IMR-90 (cell line): ENCODE measurements around the gene NPFF. TPM values are rescaled to one million over a fixed set of nuclear protein-coding genes. Genes with fewer than 3 reads are reported as not detected.

Experiments
- ATAC-seq: fragments of 200-7000 bp; cut with Tn5 transposase; 2 replicates; pipeline ENCODE4 v1.9.1; 2020; ENCODE audit warnings: low read depth, mild to moderate bottlenecking, moderate library complexity
- BruUV-seq: library from RNA; stranded (reverse); fragments of 400-500 nt; replicated peaks from 2 replicates; lab custom pipeline; 2021; lab: Mats Ljungman, UMichigan
- CTCF ChIA-PET: fragments of 300-600 bp; formaldehyde crosslinking; extraction: SDS; loops from one replicate; lab custom pipeline; 2021; ENCODE audit warnings: antibody characterized with exemption; lab: Yijun Ruan, JAX
- POLR2A ChIA-PET: fragments of 300-600 bp; sonication (Branson Sonifier 250); formaldehyde crosslinking; loops from one replicate; lab custom pipeline; 2022; ENCODE audit warnings: antibody characterized with exemption; ENCODE audit not compliant: unreplicated experiment; lab: Charles Lee
- DNase-seq: peaks from one replicate; pipeline ENCODE4 v3.0.0; 2013
- H2AFZ ChIP-seq: replicated peaks from 2 replicates; pipeline ENCODE3; 2013; ENCODE audit warnings: low read length, mild to moderate bottlenecking; ENCODE audit not compliant: poor library complexity
- H2AK5ac ChIP-seq: 2 replicates; pipeline ENCODE4 v1.6.1; 2013; ENCODE audit warnings: low read depth, low read length, inconsistent platforms
- H2AK9ac ChIP-seq: replicated peaks from 2 replicates; pipeline ENCODE3; 2013; ENCODE audit warnings: mild to moderate bottlenecking, low read depth, low read length, moderate library complexity; ENCODE audit not compliant: poor library complexity
- H2BK120ac ChIP-seq: 2 replicates; pipeline ENCODE4 v1.6.1; 2013; ENCODE audit warnings: low read depth, low read length, inconsistent platforms
- H2BK15ac ChIP-seq: 3 replicates; pipeline ENCODE4 v1.6.1; 2013; ENCODE audit warnings: low read depth, low read length, inconsistent platforms
- H2BK20ac ChIP-seq: 2 replicates; pipeline ENCODE4 v1.6.1; 2013; ENCODE audit warnings: low read depth, mild to moderate bottlenecking, inconsistent platforms, low read length, moderate library complexity
- H2BK5ac ChIP-seq: 2 replicates; pipeline ENCODE4 v1.6.1; 2013; ENCODE audit warnings: mild to moderate bottlenecking, low read depth, low read length, inconsistent platforms; ENCODE audit not compliant: poor library complexity, severe bottlenecking
- H3K14ac ChIP-seq: replicated peaks from 2 replicates; pipeline ENCODE4 v1.6.1; 2013; ENCODE audit warnings: low read depth, low read length, inconsistent platforms
- H3K18ac ChIP-seq: 2 replicates; pipeline ENCODE4 v1.6.1; 2013; ENCODE audit warnings: low read depth, low read length, control low read depth
- H3K23ac ChIP-seq: 2 replicates; pipeline ENCODE4 v1.6.1; 2013; ENCODE audit warnings: low read depth, low read length, inconsistent platforms
- H3K27ac ChIP-seq: 2 replicates; pipeline ENCODE4 v1.5.1; 2013; ENCODE audit warnings: mild to moderate bottlenecking, control low read depth, low read length; ENCODE audit not compliant: insufficient read depth
- H3K27me3 ChIP-seq: 2 replicates; pipeline ENCODE4 v1.6.1; 2013; ENCODE audit warnings: low read length; ENCODE audit not compliant: control insufficient read depth, insufficient read depth
- H3K36me3 ChIP-seq: 2 replicates; pipeline ENCODE4 v1.6.1; 2013; ENCODE audit warnings: low read length, mixed read lengths; ENCODE audit not compliant: control insufficient read depth, insufficient read depth
- H3K4ac ChIP-seq: 2 replicates; pipeline ENCODE4 v1.6.1; 2013; ENCODE audit warnings: low read depth, low read length, inconsistent platforms
- H3K4me1 ChIP-seq: 2 replicates; pipeline ENCODE4 v1.6.1; 2013; ENCODE audit warnings: low read length, mixed read lengths; ENCODE audit not compliant: control insufficient read depth, insufficient read depth
- H3K4me2 ChIP-seq: 2 replicates; pipeline ENCODE4 v1.6.1; 2013; ENCODE audit warnings: low read depth, mild to moderate bottlenecking, control low read depth, low read length, moderate library complexity
- H3K4me3 ChIP-seq: 2 replicates; pipeline ENCODE4 v1.5.1; 2013; ENCODE audit warnings: low read depth, mild to moderate bottlenecking, control low read depth, low read length, moderate library complexity; ENCODE audit not compliant: insufficient read depth
- H3K56ac ChIP-seq: 2 replicates; pipeline ENCODE4 v1.6.1; 2013; ENCODE audit warnings: low read length, inconsistent platforms; ENCODE audit not compliant: insufficient read depth; ENCODE audit errors: extremely low read depth
- H3K79me1 ChIP-seq, 2 experiments: 2 replicates each; pipeline ENCODE4 v1.6.1; 2013; ENCODE audit warnings: low read length in 2 of 2, inconsistent platforms in 1 of 2, low read depth in 1 of 2
- H3K9ac ChIP-seq: 2 replicates; pipeline ENCODE4 v1.6.1; 2013; ENCODE audit warnings: low read depth, low read length, control low read depth
- H3K9me1 ChIP-seq: 2 replicates; pipeline ENCODE4 v1.6.1; 2013; ENCODE audit warnings: low read length, inconsistent platforms; ENCODE audit not compliant: insufficient read depth
- H3K9me3 ChIP-seq: 2 replicates; pipeline ENCODE4 v1.6.1; 2013; ENCODE audit warnings: low read length; ENCODE audit not compliant: control insufficient read depth, insufficient read depth
- H4K20me1 ChIP-seq: 2 replicates; pipeline ENCODE4 v1.6.1; 2013; ENCODE audit warnings: low read length, inconsistent platforms; ENCODE audit not compliant: insufficient read depth
- H4K5ac ChIP-seq: 2 replicates; pipeline ENCODE4 v1.6.1; 2013; ENCODE audit warnings: mild to moderate bottlenecking, low read depth, low read length, control low read depth
- H4K8ac ChIP-seq, 2 experiments: 2 replicates each; pipeline ENCODE4 v1.6.1; 2013; ENCODE audit warnings: low read depth in 2 of 2, low read length in 2 of 2, control low read depth in 1 of 2, inconsistent platforms in 1 of 2
- H4K91ac ChIP-seq: 2 replicates; pipeline ENCODE4 v1.6.1; 2013; ENCODE audit warnings: low read depth, low read length, inconsistent platforms; ENCODE audit not compliant: insufficient read depth
- BHLHE40 ChIP-seq: fragments of 150-350 bp; IDR thresholded peaks from 2 replicates; pipeline ENCODE4 v1.6.1; 2016; ENCODE audit warnings: mild to moderate bottlenecking, low read depth, low read length
- CEBPB ChIP-seq: IDR thresholded peaks from 2 replicates; pipeline ENCODE4 v1.6.1; 2012; ENCODE audit warnings: low read depth, low read length, improper control_type of control experiment
- CHD1 ChIP-seq: IDR thresholded peaks from 2 replicates; pipeline ENCODE4 v1.6.1; 2012; ENCODE audit warnings: low read depth, low read length, improper control_type of control experiment
- CTCF ChIP-seq: conservative IDR thresholded peaks from 2 replicates; pipeline ENCODE4 v1.5.1; 2012; ENCODE audit warnings: mild to moderate bottlenecking, low read depth, low read length, improper control_type of control experiment
- ELK1 ChIP-seq: fragments of 150-350 bp; IDR thresholded peaks from 2 replicates; pipeline ENCODE4 v1.6.1; 2016; ENCODE audit warnings: low read depth, mild to moderate bottlenecking, low read length, moderate library complexity, borderline replicate concordance
- FOS ChIP-seq: fragments of 150-350 bp; IDR thresholded peaks from 2 replicates; pipeline ENCODE4 v1.6.1; 2016; ENCODE audit warnings: low read depth, low read length
- MAZ ChIP-seq: IDR thresholded peaks from 2 replicates; pipeline ENCODE4 v1.6.1; 2012; ENCODE audit warnings: low read depth, mild to moderate bottlenecking, low read length, improper control_type of control experiment, moderate library complexity, borderline replicate concordance
- NFE2L2 ChIP-seq: fragments of 150-350 bp; IDR thresholded peaks from 2 replicates; pipeline ENCODE4 v1.6.1; 2016; ENCODE audit warnings: low read depth, mild to moderate bottlenecking, low read length
- POLR2A ChIP-seq: IDR thresholded peaks from 2 replicates; pipeline ENCODE4 v1.6.1; 2012; ENCODE audit warnings: mild to moderate bottlenecking, low read depth, low read length
- RAD21 ChIP-seq: IDR thresholded peaks from 2 replicates; pipeline ENCODE4 v1.6.1; 2012; ENCODE audit warnings: low read length, improper control_type of control experiment
- RCOR1 ChIP-seq: IDR thresholded peaks from 2 replicates; pipeline ENCODE4 v1.6.1; 2012; ENCODE audit warnings: mild to moderate bottlenecking, low read length, improper control_type of control experiment; ENCODE audit not compliant: insufficient replicate concordance
- RFX5 ChIP-seq: IDR thresholded peaks from 2 replicates; pipeline ENCODE4 v1.8.0; 2012; ENCODE audit warnings: low read depth, mild to moderate bottlenecking, low read length, moderate library complexity
- SMC3 ChIP-seq: fragments of 150-350 bp; IDR thresholded peaks from 2 replicates; pipeline ENCODE4 v1.6.1; 2016; ENCODE audit warnings: low read depth, mild to moderate bottlenecking, antibody characterized with exemption, low read length, moderate library complexity
- WGBS, 2 experiments: methylation state at CpG; one replicate each; pipeline versions ENCODE4 v1.1.5 to v1.1.7; 2013; ENCODE audit warnings: missing lambda C conversion rate in 2 of 2; ENCODE audit not compliant: insufficient read length in 1 of 2; ENCODE audit errors: extremely low coverage in 2 of 2; 5-methylcytosine and 5-hydroxymethylcytosine counted together
- dilution Hi-C: fragments of 300-500 bp; cut with HindIII; formaldehyde crosslinking; loops from one replicate; pipeline ENCODE4 v1.14.3; 2018; ENCODE audit warnings: low sequenced_read_pairs; ENCODE audit not compliant: unreplicated experiment
- in situ Hi-C: fragments of 300-500 bp; cut with MboI; formaldehyde crosslinking; loops from 3 replicates; pipeline ENCODE4 v1.14.3; 2019; ENCODE audit warnings: low sequenced_read_pairs, inconsistent platforms, mixed read lengths
- intact Hi-C: fragments of 100-400 bp; cut with micrococcal nuclease; formaldehyde crosslinking; loops from 2 replicates; pipeline ENCODE4 v1.10.0; 2022
- polyA plus RNA-seq, 3 experiments: library from polyadenylated mRNA; depleted of rRNA; stranded (reverse); fragments of >200 nt; gene quantifications; 2 replicates each; pipeline ENCODE4 v1.2.3, GENCODE V29; 2012; ENCODE audit warnings: low replicate concordance in 1 of 3
- total RNA-seq: library from RNA; depleted of rRNA; stranded (reverse); fragments of >200 nt; gene quantifications from 2 replicates; pipeline ENCODE4 v1.2.3, GENCODE V29; 2012

Gene NPFF
- total and polyA plus RNA-seq, 2 of the 4 experiments (the other 2 are of a cell fraction) = not detected

DNA sequence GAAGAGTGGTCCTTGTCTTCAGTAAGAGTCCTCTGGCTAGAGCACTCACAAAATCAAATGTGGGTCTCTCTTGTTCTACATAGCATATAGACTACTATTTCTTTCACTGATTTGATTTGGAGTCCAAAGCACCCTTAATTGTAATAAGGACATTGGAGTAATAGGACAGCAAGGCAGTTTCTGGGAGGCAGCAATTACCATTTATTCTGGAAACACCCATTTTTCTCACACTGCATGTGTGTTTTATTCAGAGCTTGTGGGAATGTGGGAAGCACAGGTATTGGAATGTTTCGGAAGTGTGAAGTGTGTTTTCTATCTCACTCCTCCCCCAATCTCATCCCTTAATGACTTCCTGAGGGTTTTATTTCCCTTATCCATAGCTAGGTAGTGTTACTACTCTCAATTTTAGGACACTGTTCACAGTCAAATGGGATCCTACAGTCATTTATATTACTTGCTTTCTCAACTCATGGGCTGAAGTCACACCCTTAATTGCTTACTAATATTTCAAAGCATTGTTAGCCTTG lies 35.2 kb downstream of the NPFF start:
- Histone ChIP-seq H3K56ac (no peak overlapping the region), H4K5ac (no peak overlapping the region), H3K27ac (no peak overlapping the region), H4K20me1 (peaks cover 82% of the 10 kb centered on the region), H3K9me1 (no peaks in the 10 kb centered on the region), H3K18ac (no peak overlapping the region), H3K4ac (no peak overlapping the region), H2AFZ (no peak overlapping the region), H3K9ac (no peak overlapping the region), H2BK15ac (no peak overlapping the region), H3K14ac (no peak overlapping the region), H3K4me3 (no peak overlapping the region), H3K27me3 (no peaks in the 10 kb centered on the region), H2BK5ac (no peak overlapping the region), H2BK20ac (no peak overlapping the region), H3K4me2 (no peak overlapping the region), H3K4me1 (peaks cover 7% of the 10 kb centered on the region), H2AK5ac (no peak overlapping the region), H3K36me3 (peaks cover 84% of the 10 kb centered on the region), H2AK9ac (no peak overlapping the region), H2BK120ac (no peak overlapping the region), H4K8ac (no peak overlapping the region), H3K9me3 (no peaks in the 10 kb centered on the region), H3K79me1 (peaks cover 27 to 70% of the 10 kb centered on the region in 2 experiments), H4K91ac (no peak overlapping the region), H3K23ac (no peak overlapping the region)
- no peak for ATAC-seq
- TF ChIP-seq CHD1 (no peak), SMC3 (no peak), ELK1 (no peak), MAZ (no peak), BHLHE40 (no peak), RAD21 (no peak), RCOR1 (no peak), CTCF (no peak), FOS (no peak), NFE2L2 (no peak), RFX5 (no peak), POLR2A (no peak), CEBPB (no peak)
- ChIA-PET POLR2A (no interaction called here), CTCF (no interaction called here)
- no TSS peak for BruUV-seq
- dilution Hi-C loops (no loop called here), in situ Hi-C loops (no loop called here), intact Hi-C loops (no loop called here)
- no peak for DNase-seq
- WGBS, 2 experiments = no CpG with 5 or more reads among the region's 1 CpG
